Stimulated activated CD4-positive, alpha-beta T cell treated with anti-CD3 and anti-CD28 coated beads, Interleukin-12 subunit alpha, Interleukin-12 subunit beta, amount 100 ng/mL, for 48 hours (primary cell): ENCODE data around the gene SCAF4.
"Not testable (repeated sequence)": the region's sequence is repeated elsewhere in the genome, so short reads cannot be mapped to it uniquely, and the experiment has no call there.

Experiments used
- DNase-seq, 3 donors: peaks; one replicate each; pipeline ENCODE4 v3.0.0-alpha.2; 2020; ENCODE audit warnings: low read depth in 2 of 3, low spot score in 1 of 3

The SCAF4 gene

GRCh38 chr21:31671146-31671716 is 60.7 kb downstream of the SCAF4 start:
- DNase-seq, result no peak

GRCh38 chr21:31670070-31670469 is 61.8 kb downstream of the SCAF4 start:
- no peak for DNase-seq

GRCh38 chr21:31668651-31669491 is 63.0 kb downstream of the SCAF4 start:
- DNase-seq, result no peak

- no peak for DNase-seq
Observed at GRCh38 chr21:31667639-31668038, 64.3 kb downstream of the SCAF4 start.

GRCh38 chr21:31667132-31667531 is 64.8 kb downstream of the SCAF4 start:
- no peak for DNase-seq

GRCh38 chr21:31666445-31667010 is 65.4 kb downstream of the SCAF4 start:
- no peak for DNase-seq

GRCh38 chr21:31665869-31666268 is 66.0 kb downstream of the SCAF4 start:
- not testable (repeated sequence) for DNase-seq

GRCh38 chr21:31665397-31665796 is 66.5 kb downstream of the SCAF4 start:
- peak in 2 of 3 donors; percentile 22 to 32 for DNase-seq

GRCh38 chr21:31663584-31664249 is 68.2 kb downstream of the SCAF4 start:
- no peak for DNase-seq

- DNase-seq, result no peak
Observed at GRCh38 chr21:31660591-31660990, 71.3 kb downstream of the SCAF4 start.

- no peak for DNase-seq
Observed at GRCh38 chr21:31660259-31660565, 71.7 kb downstream of the SCAF4 start.

GRCh38 chr21:31659536-31660258 is 72.2 kb downstream of the SCAF4 start, which contains the start of gene SOD1:
Gene SOD1, plus strand, starts transcription at chr21:31659693. Its CDS starts 77 bp downstream, at chr21:31659770.
- DNase-seq, result peak; percentile 91 to 94 (median 94)

- DNase-seq, result no peak
Observed at GRCh38 chr21:31659286-31659535, 72.7 kb downstream of the SCAF4 start.

GRCh38 chr21:31658053-31658452 is 73.9 kb downstream of the SCAF4 start:
- DNase-seq, result no peak

GRCh38 chr21:31656199-31657095 is 75.5 kb downstream of the SCAF4 start:
- DNase-seq, result peak in 2 of 3 donors; percentile 42 to 59

GRCh38 chr21:31654821-31655580 is 76.9 kb downstream of the SCAF4 start:
- DNase-seq, result not testable (repeated sequence)

GRCh38 chr21:31654340-31654739 is 77.6 kb downstream of the SCAF4 start:
- DNase-seq, result no peak

- not testable (repeated sequence) for DNase-seq
Observed at GRCh38 chr21:31651491-31651890, 80.4 kb downstream of the SCAF4 start.

GRCh38 chr21:31650930-31651329 is 81.0 kb downstream of the SCAF4 start:
- DNase-seq, result no peak

GRCh38 chr21:31647650-31648049 is 84.3 kb downstream of the SCAF4 start:
- DNase-seq, result no peak
